Stimulated activated naive CD8-positive, alpha-beta T cell treated with anti-CD3 and anti-CD28 coated beads, Interleukin-15, Interleukin-2, amounts not matched to agents 100 ng/mL and 50 ng/mL, for 24 hours (primary cell): ENCODE results near the gene DDTL.
"Not testable (repeated sequence)": the region's sequence is repeated elsewhere in the genome, so short reads cannot be mapped to it uniquely, and the experiment has no call there.

Experiments used
- H3K27ac Mint-ChIP-seq: one replicate; pipeline ENCODE4 v1.8.0; 2021; ENCODE audit warnings: mild to moderate bottlenecking, mixed read lengths
- H3K27me3 Mint-ChIP-seq: one replicate; pipeline ENCODE4 v1.8.0; 2021; ENCODE audit warnings: mixed read lengths
- H3K36me3 Mint-ChIP-seq: one replicate; pipeline ENCODE4 v1.8.0; 2021; ENCODE audit warnings: low read depth, mixed read lengths
- H3K4me1 Mint-ChIP-seq: one replicate; pipeline ENCODE4 v1.8.0; 2021; ENCODE audit warnings: low read depth, mixed read lengths
- H3K4me3 Mint-ChIP-seq: one replicate; pipeline ENCODE4 v1.8.0; 2021; ENCODE audit warnings: mild to moderate bottlenecking, mixed read lengths
- H3K9me3 Mint-ChIP-seq: one replicate; pipeline ENCODE4 v1.8.0; 2021; ENCODE audit warnings: mixed read lengths

The DDTL gene

DNA sequence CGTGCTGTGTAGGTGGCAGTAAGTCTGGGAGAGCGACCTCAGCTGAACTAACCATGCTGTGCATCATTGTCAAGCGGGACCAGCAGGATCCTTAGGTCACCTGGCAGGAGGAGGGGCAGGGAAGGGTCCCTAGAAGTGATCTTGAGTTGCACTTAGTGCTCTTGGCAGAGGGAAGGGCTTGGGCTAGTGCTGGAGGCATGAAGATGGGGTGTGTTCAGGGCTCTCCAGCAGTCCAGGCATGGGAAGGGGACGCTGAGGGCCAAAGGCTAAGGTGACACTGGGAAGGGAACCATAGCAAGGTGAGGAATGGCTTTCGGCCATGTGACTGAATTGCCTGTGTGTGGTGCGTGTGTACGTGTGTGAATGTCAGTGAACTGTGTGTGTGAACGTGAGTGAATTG lies 19.4 kb downstream of the DDTL start:
- not testable (repeated sequence) for H3K27me3 Mint-ChIP-seq, H3K9me3 Mint-ChIP-seq, H3K4me1 Mint-ChIP-seq, H3K36me3 Mint-ChIP-seq, H3K27ac Mint-ChIP-seq, H3K4me3 Mint-ChIP-seq

DNA sequence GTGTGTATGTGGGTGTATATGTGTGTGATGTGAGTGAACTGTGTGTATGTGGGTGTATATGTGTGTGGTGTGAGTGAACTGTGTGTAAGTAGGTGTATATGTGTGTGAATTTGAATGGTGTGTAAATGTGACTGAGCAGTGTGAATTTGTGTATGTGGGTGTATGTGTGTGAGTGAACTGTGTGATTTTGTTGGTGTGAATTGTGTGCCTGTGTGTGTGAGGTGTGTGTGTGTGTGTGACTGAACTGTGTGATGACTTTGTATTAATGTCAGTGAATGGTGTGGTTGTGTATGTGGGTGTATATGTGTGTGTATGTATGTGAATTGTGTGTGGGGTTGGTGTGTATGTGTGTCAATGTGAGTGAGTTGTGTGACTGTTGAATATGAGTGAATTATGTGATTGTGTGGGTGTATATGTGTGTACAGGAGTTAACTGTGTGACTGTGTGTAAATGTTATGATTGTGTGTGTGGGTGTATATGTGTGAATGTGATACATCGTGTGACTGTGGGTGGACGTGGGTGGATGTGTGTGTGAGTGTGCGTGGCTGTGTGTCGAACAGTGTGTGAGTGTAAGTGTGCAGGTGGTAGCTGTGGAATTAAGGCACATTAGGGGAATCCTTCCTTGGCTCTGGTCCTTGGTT lies 20.0 kb downstream of the DDTL start:
- not testable (repeated sequence) for H3K9me3 Mint-ChIP-seq, H3K4me1 Mint-ChIP-seq, H3K4me3 Mint-ChIP-seq, H3K36me3 Mint-ChIP-seq, H3K27me3 Mint-ChIP-seq
- H3K27ac Mint-ChIP-seq: peak overlapping the region; percentile 2

DNA sequence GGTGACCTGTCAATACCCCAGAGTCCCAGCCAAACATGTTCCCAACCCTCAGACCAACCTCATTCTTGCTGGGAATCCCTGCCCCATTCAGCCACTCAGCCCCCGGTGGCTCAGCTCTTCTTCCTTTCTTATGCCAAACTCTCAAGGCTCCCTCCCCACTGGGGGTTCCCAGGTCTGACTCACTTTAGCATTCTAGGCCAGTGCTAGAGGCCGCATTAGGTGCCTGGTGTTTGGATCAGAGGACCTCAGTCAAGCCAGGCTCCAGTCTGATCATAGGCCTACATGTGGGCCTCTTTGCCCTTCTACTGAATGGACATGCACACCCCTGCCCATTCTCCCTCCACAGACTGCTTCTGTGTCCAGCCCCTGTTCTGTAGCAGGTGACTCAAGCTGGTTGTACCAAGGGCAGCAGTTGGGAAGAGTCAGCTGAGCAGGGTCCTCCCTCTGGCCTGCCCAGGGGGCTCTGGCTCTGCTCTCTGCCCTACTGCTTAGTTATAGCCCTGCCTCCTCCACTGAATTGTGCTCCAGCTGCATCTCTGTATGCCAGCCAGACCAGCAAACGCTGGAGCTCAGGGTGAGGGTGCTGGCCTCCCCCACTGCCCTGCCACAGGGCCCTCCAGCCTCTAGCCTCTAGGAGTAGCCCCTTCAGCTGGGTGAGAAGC lies 23.0 kb downstream of the DDTL start:
- not testable (repeated sequence) for H3K9me3 Mint-ChIP-seq, H3K27ac Mint-ChIP-seq, H3K36me3 Mint-ChIP-seq, H3K4me1 Mint-ChIP-seq, H3K4me3 Mint-ChIP-seq, H3K27me3 Mint-ChIP-seq

DNA sequence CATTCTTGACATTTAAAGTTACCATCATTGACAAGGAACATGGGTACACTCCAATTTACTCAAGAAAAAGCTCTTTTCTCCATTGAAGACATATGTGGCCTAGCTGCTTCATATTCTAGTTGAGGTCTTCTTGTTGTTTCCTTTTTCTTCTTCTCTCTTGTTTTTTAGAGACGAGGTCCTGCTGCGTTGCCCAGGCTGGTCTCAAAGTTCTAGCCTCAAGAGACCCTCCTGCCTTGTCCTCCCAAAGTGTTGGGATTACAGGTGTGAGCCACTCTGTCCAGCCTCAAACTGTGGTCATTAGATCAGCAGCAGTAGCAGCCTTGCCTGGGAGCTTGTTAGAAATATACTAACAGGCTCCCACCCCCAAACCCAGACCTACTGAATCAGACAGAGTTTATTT lies 26.4 kb downstream of the DDTL start:
- H3K27me3 Mint-ChIP-seq, H3K27ac Mint-ChIP-seq, H3K9me3 Mint-ChIP-seq, H3K36me3 Mint-ChIP-seq, H3K4me1 Mint-ChIP-seq, H3K4me3 Mint-ChIP-seq: not testable (repeated sequence)

DNA sequence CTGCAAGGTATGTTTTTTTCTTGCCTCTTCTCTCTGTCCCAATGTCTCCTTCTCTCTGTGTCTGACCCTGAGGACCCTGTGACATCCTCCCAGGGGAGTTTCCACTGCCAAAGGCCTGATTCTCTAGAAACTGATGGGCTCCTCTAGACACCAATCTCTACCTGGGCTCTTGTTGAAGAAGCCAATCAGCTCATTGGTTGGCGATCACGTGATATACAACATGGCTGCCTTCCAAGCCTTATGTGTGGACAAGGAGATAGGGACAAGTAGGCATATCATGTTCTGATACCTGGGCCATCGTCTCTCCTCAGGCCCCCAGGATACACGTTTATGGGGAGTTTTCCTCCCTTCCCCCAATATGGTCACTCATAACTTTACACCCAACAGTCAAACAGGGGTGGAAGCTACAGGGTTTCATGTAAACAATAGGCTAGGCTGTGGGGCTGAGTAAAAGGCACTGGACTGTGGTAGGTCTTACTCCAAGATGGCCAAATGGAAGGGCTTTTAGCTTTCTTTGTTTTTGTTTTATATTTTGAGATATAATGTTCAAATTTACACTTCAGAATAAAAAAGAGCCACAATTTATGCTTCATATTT lies 27.0 kb downstream of the DDTL start:
- H3K27ac Mint-ChIP-seq, H3K27me3 Mint-ChIP-seq, H3K36me3 Mint-ChIP-seq, H3K4me1 Mint-ChIP-seq, H3K9me3 Mint-ChIP-seq, H3K4me3 Mint-ChIP-seq: not testable (repeated sequence)

DNA sequence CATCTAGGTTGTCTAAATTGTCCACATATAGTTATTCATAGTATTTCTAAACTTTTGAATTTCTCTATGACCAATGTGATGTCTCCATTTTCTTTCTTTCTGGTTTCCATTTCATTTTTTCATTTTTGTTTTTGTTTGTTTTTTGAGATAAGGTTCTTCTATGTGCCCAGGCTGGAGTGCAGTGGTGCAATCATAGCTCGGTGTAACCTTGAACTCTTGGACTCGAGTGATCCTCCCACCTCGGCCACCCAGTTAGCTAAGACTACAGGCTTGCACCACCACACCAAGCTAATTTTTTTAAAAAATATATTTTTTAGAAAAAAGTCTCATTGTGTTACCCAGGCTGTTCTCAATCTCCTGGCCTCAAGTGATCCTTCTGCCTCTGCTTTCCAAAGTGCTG lies 30.4 kb downstream of the DDTL start:
- Mint-ChIP-seq H3K27ac (no peak overlapping the region), H3K36me3 (no peaks in the 10 kb centered on the region), H3K27me3 (no peaks in the 10 kb centered on the region), H3K4me3 (no peak overlapping the region), H3K9me3 (no peaks in the 10 kb centered on the region), H3K4me1 (no peaks in the 10 kb centered on the region)

DNA sequence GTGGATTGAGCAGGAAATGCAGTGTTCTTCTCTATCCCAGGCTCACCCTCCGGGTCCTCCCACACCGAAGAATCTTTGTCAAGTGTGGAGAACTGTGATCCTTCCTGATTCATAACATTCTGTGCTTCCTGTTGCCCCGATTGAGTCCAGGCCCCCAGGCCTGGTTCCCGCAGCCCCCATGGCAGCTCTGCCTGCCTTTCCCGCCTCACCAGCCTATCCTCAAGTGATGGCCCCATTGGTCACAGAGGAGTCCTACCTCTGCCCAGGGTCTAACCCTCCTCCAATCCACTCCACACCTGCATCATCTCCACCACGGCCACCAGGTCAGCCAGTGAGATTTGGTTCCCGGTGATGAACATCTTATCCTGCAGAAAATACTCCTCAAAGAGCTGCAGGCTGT lies 33.1 kb downstream of the DDTL start:
- H3K27ac Mint-ChIP-seq, H3K36me3 Mint-ChIP-seq, H3K4me3 Mint-ChIP-seq, H3K4me1 Mint-ChIP-seq, H3K9me3 Mint-ChIP-seq, H3K27me3 Mint-ChIP-seq: not testable (repeated sequence)

DNA sequence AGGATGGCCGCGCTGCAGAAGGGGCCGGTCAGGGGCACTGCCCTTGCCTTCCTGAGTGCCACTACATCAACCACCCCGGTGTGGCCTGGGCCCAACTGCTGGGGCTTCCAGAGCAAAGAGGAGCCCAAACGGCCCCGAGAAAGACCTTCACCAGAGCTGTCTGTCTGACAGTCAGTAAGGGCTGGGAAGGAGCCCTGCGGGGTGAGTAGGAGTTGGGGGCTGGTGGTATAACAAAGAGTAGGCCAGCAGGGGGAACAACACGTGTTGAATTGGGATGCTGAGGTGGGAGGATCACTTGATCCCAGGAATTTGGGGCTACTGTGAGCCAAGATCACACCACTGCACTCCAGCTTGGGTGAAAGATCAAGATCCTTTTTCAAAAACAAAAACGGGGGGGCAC lies 34.6 kb downstream of the DDTL start:
- Mint-ChIP-seq H3K9me3 (no peaks in the 10 kb centered on the region), H3K4me1 (no peaks in the 10 kb centered on the region), H3K27ac (no peak overlapping the region), H3K4me3 (no peak overlapping the region), H3K36me3 (no peaks in the 10 kb centered on the region), H3K27me3 (no peaks in the 10 kb centered on the region)

DNA sequence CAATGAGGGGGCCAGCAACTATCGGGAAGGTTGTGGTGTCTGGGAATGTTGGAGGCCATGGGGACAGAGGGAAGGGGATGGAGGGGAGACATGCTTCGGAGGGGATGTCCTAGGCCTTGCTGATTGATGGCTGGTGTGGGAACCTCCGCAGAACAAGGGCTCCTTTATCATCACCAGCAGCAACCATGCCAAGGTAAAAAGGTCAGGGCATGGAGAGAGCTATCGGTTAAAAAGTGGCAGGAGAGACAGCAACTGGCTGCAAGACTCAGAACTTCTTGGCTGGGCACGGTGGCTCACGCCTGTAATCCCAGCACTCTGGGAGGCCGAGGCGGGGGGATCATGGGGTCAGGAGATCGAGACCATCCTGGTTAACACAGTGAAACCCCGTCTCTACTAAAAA lies 35.6 kb downstream of the DDTL start:
- Mint-ChIP-seq H3K36me3 (no peaks in the 10 kb centered on the region), H3K27me3 (no peaks in the 10 kb centered on the region), H3K4me3 (no peak overlapping the region), H3K4me1 (no peaks in the 10 kb centered on the region), H3K9me3 (no peaks in the 10 kb centered on the region), H3K27ac (no peak overlapping the region)

DNA sequence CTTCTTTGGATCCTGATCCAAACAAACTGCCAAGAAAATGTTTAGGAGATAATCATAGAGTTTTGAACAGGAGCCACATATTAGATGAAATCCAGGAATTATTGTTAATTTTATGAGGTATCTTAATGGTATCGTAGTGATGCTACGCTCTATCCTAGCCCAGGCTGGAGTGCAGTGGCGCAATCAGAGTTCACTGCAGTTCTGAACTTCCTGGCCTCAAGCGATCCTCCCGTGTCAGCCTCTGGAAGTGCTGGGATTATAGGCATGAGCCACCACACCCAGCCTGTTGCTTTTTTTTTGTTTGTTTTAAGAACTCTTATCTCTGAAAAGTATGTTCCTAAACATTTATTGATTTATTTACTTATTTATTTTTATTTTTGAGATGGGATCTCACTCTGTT lies 36.2 kb downstream of the DDTL start:
- no peak overlapping the region for H3K27ac Mint-ChIP-seq
- no peaks in the 10 kb centered on the region for H3K9me3 Mint-ChIP-seq
- no peaks in the 10 kb centered on the region for H3K36me3 Mint-ChIP-seq

DNA sequence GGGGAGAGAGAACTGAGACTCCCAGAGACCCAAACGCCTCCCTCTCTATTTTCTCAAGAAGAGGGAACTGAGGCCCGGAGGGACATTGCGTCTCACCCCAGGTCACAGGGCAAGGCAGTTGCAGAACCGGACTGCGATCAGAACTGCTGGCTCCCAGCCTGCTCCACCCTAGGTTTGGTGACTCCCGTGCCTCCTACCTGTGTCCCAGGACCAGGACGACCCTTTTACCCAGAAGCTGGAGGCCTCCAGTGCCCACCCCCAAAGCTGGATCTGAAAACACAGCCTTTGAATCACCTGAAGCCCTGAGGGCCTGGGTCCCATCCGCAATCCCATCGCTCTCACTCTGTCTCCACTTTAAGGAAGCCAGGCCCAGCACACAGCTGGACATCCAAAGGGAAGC lies 37.2 kb downstream of the DDTL start:
- Mint-ChIP-seq H3K27ac (no peak overlapping the region), H3K4me1 (no peaks in the 10 kb centered on the region), H3K9me3 (no peaks in the 10 kb centered on the region), H3K27me3 (no peaks in the 10 kb centered on the region), H3K4me3 (no peak overlapping the region), H3K36me3 (no peaks in the 10 kb centered on the region)

More for the DNA sequence above, 36.2 kb downstream of the DDTL start:
- Mint-ChIP-seq H3K4me3 (no peak overlapping the region), H3K4me1 (no peaks in the 10 kb centered on the region), H3K27me3 (no peaks in the 10 kb centered on the region)

DNA sequence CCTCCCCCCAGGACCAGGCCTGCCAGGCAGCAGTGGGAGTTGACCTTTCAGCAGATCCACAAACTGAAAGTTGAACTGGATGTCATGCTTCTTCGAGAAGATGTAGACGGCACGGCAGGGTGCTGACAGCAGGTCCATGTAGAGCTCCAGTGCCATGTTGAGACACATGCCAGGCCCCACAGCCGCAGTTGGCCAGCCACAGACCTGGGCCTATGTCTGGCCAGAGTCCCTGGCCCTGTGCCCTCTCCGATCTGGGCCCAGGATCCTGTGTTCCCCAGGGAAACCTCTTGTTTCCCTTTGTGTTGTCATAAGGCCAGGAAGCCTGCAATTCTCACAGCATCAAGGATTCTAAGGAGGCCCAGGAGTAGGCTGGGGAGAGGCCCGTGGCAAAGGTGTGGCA lies 38.5 kb downstream of the DDTL start, which contains the start of gene GSTT4:
Gene GSTT4, minus strand, starts transcription at position 253 of the 400 bp plus-strand sequence. Its CDS starts 97 bp downstream, at position 156.
- Mint-ChIP-seq H3K9me3 (no peaks in the 10 kb centered on the region), H3K27me3 (no peaks in the 10 kb centered on the region), H3K4me1 (peaks cover 2% of the 10 kb centered on the region), H3K27ac (no peak within 1 kb of the TSS), H3K4me3 (no peak within 1 kb of the TSS), H3K36me3 (no peaks in the 10 kb centered on the region)

DNA sequence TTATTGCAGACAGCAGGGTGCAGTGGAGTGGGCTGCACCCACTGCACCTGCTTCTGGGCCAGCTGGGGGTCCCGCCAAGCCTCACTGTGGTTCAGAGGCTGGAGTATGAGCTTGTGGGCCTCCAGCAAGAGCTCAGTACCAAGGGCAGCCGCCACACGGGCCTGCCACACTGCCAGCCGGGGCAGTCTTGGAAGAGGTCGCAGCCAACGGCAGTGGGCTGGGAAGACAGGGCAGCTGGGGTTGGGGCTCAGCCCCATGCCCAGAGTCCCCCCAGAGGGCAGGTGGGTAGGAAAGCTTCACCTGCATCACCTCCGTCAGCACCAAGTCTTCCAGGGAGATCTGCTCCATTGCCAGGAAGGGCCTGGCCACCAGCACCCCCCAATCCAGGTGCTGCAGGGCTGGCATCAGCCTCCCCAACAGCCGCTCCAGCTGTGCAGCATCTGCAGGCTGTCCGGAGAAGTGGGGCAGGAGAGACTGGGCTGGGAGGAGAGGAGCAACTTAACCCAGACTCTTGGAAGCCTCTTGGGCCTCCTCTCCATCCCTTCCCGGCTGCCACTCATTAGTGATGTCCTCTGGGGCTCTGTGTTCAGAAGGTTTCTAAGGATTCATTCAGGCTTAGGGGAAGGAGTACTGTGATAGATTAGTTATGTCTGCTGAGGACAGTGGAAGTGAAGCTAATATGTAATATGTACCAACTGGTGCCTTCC lies 39.7 kb downstream of the DDTL start:
- Mint-ChIP-seq H3K4me1 (peaks cover 10% of the 10 kb centered on the region), H3K27ac (no peak overlapping the region), H3K9me3 (no peaks in the 10 kb centered on the region), H3K36me3 (no peaks in the 10 kb centered on the region), H3K27me3 (no peaks in the 10 kb centered on the region), H3K4me3 (no peak overlapping the region)

DNA sequence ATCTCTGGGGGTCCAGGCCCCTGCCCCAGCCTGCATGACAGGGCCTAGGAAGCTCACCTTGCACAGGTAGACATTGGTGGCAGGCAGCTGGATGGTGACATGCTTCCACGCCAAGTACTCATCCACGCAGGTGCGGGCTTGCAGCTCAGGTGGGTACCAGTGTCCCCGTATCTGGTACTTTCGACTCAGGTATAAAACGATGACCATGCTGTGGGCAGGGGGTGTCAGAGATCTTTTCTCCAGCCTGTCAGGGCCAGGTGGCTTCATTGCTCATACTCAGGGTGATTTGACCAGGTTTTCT lies 40.2 kb downstream of the DDTL start:
- Mint-ChIP-seq H3K27me3 (no peaks in the 10 kb centered on the region), H3K4me3 (no peak overlapping the region), H3K9me3 (no peaks in the 10 kb centered on the region), H3K27ac (no peak overlapping the region), H3K4me1 (peaks cover 13% of the 10 kb centered on the region), H3K36me3 (no peaks in the 10 kb centered on the region)

DNA sequence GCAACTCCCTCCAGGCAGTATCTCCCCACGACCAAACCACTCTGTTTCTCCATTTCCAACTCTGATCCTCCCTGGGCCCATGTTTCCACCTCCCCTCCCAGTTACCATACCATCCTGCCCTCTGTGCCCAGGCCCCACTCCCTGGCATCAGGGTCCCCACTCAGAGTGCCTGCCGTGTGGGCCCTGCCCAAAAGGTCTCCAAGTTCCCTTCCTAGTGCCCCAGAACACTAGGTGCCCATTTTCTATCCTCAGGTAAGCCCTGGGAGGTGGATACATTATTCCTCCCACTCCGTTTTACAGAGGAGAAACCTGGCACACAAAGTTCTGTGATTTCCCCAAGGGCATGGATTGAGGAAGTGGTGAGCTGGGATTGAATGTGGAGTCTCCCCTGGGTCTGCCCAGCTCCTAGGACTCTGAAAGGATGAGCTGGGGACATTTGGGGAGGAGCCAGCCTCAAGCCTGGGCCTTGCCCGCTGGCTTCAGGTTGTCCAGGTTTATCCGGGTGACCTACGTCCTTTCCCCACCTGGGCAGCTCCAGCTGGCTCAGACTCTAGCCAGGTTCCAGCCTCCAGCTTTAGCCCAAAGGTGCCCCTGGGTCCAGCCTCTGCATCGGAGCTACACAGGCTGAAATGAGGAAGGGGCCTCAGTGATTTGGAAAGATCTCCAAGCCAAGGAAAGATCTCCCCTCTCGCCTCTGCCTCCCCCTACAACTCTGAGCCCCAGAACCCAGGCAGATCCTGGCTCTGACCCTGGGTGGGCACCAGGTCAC lies 40.7 kb downstream of the DDTL start:
- H3K9me3 Mint-ChIP-seq: no peaks in the 10 kb centered on the region
- H3K27me3 Mint-ChIP-seq: no peaks in the 10 kb centered on the region
- no peak overlapping the region for H3K4me3 Mint-ChIP-seq
- H3K36me3 Mint-ChIP-seq: no peaks in the 10 kb centered on the region
- peaks cover 16% of the 10 kb centered on the region for H3K4me1 Mint-ChIP-seq
- no peak overlapping the region for H3K27ac Mint-ChIP-seq
